NB4 (cell line): ENCODE measurements around the gene GAB2.
"Not testable (repeated sequence)": the region's sequence is repeated elsewhere in the genome, so short reads cannot be mapped to it uniquely, and the experiment has no call there.

Experiments
- DNase-seq: peaks from one replicate; pipeline ENCODE4 v3.0.0; 2010; ENCODE audit warnings: low read depth
- H3K4me3 ChIP-seq: one replicate; pipeline ENCODE4 v1.5.1; 2011; ENCODE audit warnings: mild to moderate bottlenecking, low read depth, low read length, moderate library complexity
- MYC ChIP-seq: IDR thresholded peaks from 2 replicates; pipeline ENCODE4 v1.6.1; 2011; ENCODE audit warnings: low read depth, low read length
- POLR2A ChIP-seq: IDR thresholded peaks from 2 replicates; pipeline ENCODE4 v1.6.1; 2011; ENCODE audit warnings: mild to moderate bottlenecking; ENCODE audit not compliant: insufficient read length; ENCODE audit errors: extremely low read depth
- TF ChIP-seq, protein P1 (sequence below): IDR thresholded peaks from 2 replicates; pipeline ENCODE4 v1.6.1; 2011; ENCODE audit warnings: low read depth, low read length
- TF ChIP-seq, protein P2 (sequence below): IDR thresholded peaks from one replicate; pipeline ENCODE4 v1.5.1; 2012; ENCODE audit warnings: low read depth, low read length

Gene GAB2

DNA sequence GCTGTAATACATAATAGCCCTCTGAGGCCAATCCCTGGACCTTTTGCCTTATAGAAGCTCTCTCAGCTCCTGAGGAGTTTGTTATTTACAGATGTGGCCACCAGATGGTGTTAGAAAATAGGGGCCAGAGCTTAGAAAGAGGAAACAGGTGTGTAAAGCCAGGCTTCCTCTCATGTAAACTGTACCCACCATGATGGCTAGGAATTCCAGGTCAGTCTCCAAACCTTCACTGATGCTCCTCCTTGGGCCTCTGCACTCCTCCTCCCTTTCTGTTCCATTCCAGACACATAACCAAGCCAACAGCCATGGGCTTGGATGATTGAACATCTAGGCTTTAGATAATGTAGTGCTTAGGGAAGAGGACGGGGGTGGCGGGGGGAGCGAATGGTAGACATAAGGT is 189.2 kb downstream of the GAB2 start:
- H3K4me3 ChIP-seq = no peak overlapping the region
- TF ChIP-seq, protein P1, sequence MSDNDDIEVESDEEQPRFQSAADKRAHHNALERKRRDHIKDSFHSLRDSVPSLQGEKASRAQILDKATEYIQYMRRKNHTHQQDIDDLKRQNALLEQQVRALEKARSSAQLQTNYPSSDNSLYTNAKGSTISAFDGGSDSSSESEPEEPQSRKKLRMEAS = peak; percentile 36; the same call in 1 of the 2 replicates
- TF ChIP-seq POLR2A (no peak), MYC (no peak)
- TF ChIP-seq, protein P2, sequence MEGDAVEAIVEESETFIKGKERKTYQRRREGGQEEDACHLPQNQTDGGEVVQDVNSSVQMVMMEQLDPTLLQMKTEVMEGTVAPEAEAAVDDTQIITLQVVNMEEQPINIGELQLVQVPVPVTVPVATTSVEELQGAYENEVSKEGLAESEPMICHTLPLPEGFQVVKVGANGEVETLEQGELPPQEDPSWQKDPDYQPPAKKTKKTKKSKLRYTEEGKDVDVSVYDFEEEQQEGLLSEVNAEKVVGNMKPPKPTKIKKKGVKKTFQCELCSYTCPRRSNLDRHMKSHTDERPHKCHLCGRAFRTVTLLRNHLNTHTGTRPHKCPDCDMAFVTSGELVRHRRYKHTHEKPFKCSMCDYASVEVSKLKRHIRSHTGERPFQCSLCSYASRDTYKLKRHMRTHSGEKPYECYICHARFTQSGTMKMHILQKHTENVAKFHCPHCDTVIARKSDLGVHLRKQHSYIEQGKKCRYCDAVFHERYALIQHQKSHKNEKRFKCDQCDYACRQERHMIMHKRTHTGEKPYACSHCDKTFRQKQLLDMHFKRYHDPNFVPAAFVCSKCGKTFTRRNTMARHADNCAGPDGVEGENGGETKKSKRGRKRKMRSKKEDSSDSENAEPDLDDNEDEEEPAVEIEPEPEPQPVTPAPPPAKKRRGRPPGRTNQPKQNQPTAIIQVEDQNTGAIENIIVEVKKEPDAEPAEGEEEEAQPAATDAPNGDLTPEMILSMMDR = peak; percentile 64
- peak; percentile 79 for DNase-seq

DNA sequence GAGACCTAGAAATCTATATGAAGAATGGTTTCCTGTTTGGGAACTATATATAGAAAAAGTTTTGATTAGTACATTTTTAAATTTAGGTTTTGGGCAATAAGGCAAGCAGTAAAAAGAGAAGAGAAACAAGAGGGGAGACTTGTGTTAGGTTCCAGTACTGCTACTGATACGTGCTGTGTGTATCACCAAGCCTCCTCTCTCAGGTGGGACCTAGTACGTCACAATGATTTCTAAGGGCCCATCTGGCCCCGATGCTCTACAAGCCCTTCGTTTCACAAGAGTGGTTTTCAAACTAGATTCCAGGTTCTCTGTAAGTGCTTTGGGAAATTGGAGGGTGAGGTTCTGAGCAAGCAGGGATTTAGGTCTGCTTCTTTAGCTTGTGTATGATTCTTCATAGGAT is 189.7 kb downstream of the GAB2 start:
- H3K4me3 ChIP-seq = no peak overlapping the region
- TF ChIP-seq, protein P2 = no peak
- TF ChIP-seq, protein P1 = no peak
- TF ChIP-seq POLR2A (no peak), MYC (no peak)
- no peak for DNase-seq

DNA sequence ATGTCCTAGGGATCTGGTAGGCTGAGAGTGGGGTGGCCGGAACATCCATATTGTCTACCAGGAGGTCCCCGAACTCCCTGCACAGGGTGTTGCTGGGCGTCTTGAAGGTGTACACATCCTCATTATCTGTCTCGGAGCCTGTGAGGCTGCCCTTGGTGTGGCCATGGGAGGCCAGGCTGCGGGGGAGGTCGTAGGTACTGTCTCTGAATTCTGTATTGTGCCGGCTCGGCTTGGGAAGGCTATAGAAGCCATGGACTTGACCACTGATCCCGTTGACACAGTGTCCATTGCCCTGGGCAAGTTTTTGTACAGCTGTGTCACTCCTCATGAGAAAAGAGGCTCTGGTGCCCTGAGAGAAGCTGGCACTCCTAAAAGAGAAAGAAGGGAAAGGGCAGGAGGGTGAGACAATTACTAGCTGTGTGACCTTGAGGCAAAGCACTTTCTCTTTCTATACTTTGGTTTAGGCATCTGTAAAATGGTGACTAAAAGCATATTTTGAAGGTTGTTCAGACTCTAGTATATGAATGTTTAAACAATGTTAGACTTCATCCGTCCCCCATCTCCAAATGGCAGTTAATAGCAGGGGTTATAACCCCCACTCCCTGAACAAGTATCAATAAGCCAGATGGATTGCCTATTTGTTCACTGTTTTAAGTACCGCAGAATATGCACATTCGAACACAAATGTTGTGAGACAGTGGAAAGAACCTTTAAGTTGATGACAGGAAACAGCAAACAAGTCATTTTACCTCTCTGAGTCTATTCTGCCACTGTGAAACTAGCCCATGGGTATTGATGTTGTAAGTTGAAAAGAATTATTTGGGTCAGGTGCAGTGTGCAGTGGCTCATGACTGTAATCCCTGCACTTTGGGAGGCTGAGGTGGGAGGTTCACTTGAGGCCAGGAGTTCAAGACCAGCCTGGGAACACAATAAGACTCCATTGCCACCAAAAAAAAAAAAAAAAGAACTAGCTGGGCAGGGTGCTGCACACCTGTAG is 190.6 kb downstream of the GAB2 start:
- DNase-seq = no peak
- TF ChIP-seq, protein P2 = no peak
- TF ChIP-seq POLR2A (no peak), MYC (no peak)
- H3K4me3 ChIP-seq = no peak overlapping the region

DNA sequence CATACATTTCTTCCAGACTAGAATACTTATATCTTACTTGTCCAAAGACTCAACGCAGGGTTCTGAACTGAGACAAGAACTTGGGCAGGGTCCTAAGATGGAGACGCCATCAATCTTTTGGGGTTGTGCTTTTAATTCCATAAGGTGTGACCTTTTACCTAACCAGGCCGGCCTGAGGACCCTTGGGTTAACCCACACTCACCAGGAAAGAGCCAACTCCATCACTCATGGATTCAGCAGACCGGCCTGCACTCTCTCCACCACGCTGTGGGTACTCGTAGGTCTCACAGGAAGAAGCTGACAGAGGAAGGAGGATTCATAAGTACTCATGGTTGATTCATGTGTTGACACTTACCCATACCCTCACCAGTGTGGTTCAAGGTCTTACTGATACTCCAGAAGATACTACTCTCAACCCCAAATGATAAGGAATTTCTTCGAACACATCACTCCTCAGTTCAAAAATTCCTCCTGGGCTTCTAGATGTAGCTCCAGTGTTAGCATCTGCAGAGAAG is 192.7 kb downstream of the GAB2 start:
- TF ChIP-seq POLR2A (no peak), MYC (no peak)
- TF ChIP-seq, protein P1 = no peak
- TF ChIP-seq, protein P2 = no peak
- no peak for DNase-seq
- no peak overlapping the region for H3K4me3 ChIP-seq

DNA sequence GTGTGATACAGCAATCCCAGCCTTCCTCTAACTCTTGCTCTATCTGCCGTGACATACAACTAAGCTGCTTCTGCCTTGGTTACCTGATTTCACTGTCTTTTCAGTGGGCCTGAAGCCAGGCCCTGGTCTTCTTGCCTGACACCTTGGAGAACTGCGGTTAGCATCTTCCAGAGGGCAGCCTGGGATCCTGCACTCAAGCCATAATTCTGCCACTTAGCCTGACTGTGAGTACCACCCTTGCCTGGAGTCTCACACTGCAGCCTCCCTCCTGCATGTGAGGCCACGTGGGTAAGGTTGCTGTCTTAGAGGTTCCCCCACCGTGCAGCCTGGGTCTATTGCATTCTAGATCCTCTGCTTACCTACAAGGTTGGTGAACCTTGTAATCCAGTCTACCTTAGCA is 193.1 kb downstream of the GAB2 start:
- TF ChIP-seq, protein P1 = no peak
- TF ChIP-seq MYC (no peak), POLR2A (no peak)
- DNase-seq = no peak
- H3K4me3 ChIP-seq = no peak overlapping the region

DNA sequence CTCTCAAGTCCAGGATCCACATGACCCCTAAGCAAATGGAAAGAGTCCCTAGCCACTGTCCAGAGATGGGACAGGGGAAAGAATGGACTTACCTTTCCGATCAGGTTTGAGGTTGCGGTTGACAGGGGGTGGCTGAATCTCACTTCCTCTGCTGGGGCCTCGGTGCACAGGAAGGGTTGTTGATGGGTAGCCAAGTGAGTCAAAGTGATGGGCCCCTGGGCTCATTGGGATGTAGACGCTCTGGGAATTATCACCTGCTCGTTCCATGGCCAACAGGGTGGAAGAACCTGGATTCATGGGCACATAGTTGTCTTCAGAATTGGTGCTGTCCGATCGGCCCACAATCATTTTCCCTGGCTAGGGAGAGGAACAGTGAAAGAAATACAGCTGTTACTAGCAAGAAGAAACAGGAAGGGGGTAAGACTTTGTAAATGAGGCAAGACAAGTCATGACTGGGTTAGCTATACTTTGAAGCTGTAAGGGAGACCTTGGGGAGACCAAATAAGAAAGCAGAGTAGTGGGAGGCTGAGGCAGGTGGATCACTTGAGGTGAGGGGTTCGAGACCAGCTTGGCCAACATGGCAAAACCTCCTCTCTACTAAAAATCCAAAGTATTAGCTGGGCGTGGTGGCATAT is 194.2 kb downstream of the GAB2 start:
- no peak overlapping the region for H3K4me3 ChIP-seq
- no peak for DNase-seq
- no peak for TF ChIP-seq POLR2A
- no peak for TF ChIP-seq MYC
- TF ChIP-seq, protein P2 = no peak
- TF ChIP-seq, protein P1 = no peak

DNA sequence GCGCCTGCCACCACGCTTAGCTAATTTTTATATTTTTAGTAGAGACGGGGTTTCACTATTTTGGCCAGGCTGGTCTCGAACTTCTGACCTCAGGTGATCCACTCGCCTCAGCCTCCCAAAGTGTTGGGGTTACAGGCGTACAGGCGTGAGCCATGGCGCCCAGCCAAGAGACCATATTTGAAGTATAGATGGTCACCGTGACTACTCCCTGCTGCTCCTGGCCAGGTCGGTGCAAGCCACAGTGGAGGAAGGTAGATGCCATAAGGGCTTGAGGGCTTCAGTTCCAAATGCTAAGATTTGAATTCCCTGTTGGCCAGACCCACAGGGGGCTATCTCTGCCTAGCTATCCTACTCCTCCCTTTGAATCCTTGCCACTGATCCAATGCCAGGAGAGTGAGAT is 194.9 kb downstream of the GAB2 start:
- H3K4me3 ChIP-seq, DNase-seq: not testable (repeated sequence)
